A172 (cell line): ENCODE measurements around the gene CMPK1. TPM values are rescaled to one million over a fixed set of nuclear protein-coding genes. Genes with fewer than 3 reads are reported as not detected.
"Not testable (repeated sequence)": the region's sequence is repeated elsewhere in the genome, so short reads cannot be mapped to it uniquely, and the experiment has no call there.

Experiments used
- DNase-seq: peaks from one replicate; pipeline ENCODE4 v3.0.0-alpha.2; 2015; ENCODE audit warnings: low spot score
- total RNA-seq: library from RNA; depleted of rRNA; stranded (reverse); fragments of >200 nt; shearing (Covaris generic); gene quantifications from 2 replicates; pipeline ENCODE4 v1.2.3, GENCODE V29; 2014; rRNA removed

CMPK1 gene
- 97.9 and 111 TPM in 2 replicates for total RNA-seq

- DNase-seq, result peak; percentile 68
These were observed at the start of gene CMPK1 for GRCh38 chr1:47333578-47333921. CMPK1 (plus strand) TSS chr1:47333790; CDS start chr1:47333946, 156 bp downstream.

GRCh38 chr1:47288116-47288515, 45.5 kb upstream of the CMPK1 start:
- DNase-seq, result not testable (repeated sequence)

GRCh38 chr1:47294863-47295262, 38.7 kb upstream of the CMPK1 start:
- not testable (repeated sequence) for DNase-seq

- no peak for DNase-seq
These were observed 38.0 kb upstream of the CMPK1 start for GRCh38 chr1:47295579-47295978.

- DNase-seq, result no peak
These were observed 35.4 kb upstream of the CMPK1 start for GRCh38 chr1:47298025-47298699.

- DNase-seq, result no peak
These were observed 31.1 kb upstream of the CMPK1 start for GRCh38 chr1:47302472-47302871.

- no peak for DNase-seq
These were observed 24.2 kb upstream of the CMPK1 start for GRCh38 chr1:47309427-47309826.

- peak; percentile 98 for DNase-seq
These were observed 19.5 kb upstream of the CMPK1 start, which contains the start of gene STIL for GRCh38 chr1:47313915-47314664. STIL (minus strand) TSS chr1:47314147; CDS start chr1:47310319, 3,828 bp downstream.

- DNase-seq, result no peak
These were observed 15.7 kb upstream of the CMPK1 start for GRCh38 chr1:47317841-47318240.

GRCh38 chr1:47319968-47320367, 13.6 kb upstream of the CMPK1 start:
- DNase-seq, result not testable (repeated sequence)

- no peak for DNase-seq
These were observed 10.0 kb upstream of the CMPK1 start for GRCh38 chr1:47323599-47324031.

GRCh38 chr1:47324682-47325081, 8.9 kb upstream of the CMPK1 start:
- DNase-seq, result no peak

GRCh38 chr1:47325528-47325927, 8.1 kb upstream of the CMPK1 start:
- DNase-seq, result no peak

- no peak for DNase-seq
These were observed 7.3 kb upstream of the CMPK1 start for GRCh38 chr1:47326271-47326670.

GRCh38 chr1:47328992-47329391, 4.6 kb upstream of the CMPK1 start:
- DNase-seq, result no peak

- no peak for DNase-seq
These were observed 3.4 kb upstream of the CMPK1 start for GRCh38 chr1:47330212-47330611.

- DNase-seq, result no peak
These were observed 1.7 kb upstream of the CMPK1 start for GRCh38 chr1:47331875-47332274.

- no peak for DNase-seq
These were observed 612 bp upstream of the CMPK1 start for GRCh38 chr1:47332779-47333577.

GRCh38 chr1:47333922-47334764, 553 bp downstream of the CMPK1 start:
- DNase-seq, result peak; percentile 55

GRCh38 chr1:47334765-47335435, 1.3 kb downstream of the CMPK1 start:
- no peak for DNase-seq

- DNase-seq, result no peak
These were observed 3.8 kb downstream of the CMPK1 start for GRCh38 chr1:47337350-47337749.
